Activated CD4-positive, alpha-beta memory T cell treated with anti-CD3 and anti-CD28 coated beads, Interleukin-2, amount 10 ng/mL, durations not matched to agents 7 days and 5 days (primary cell): ENCODE measurements around the gene MPDU1. TPM values are rescaled to one million over a fixed set of nuclear protein-coding genes. Genes with fewer than 3 reads are reported as not detected.

Experiments
- CTCF ChIA-PET: fragments of 350-600 bp; sonication (Branson Sonifier 250); formaldehyde crosslinking; loops from one replicate; lab custom pipeline; 2021; ENCODE audit warnings: antibody characterized with exemption, inconsistent platforms; lab: Charles Lee
- POLR2A ChIA-PET: fragments of 350-600 bp; sonication (Branson Sonifier 250); formaldehyde crosslinking; loops from one replicate; lab custom pipeline; 2021; ENCODE audit warnings: antibody characterized with exemption; lab: Charles Lee
- DNase-seq: peaks from one replicate; pipeline ENCODE4 v3.0.0-alpha.2; 2020
- H3K27ac Mint-ChIP-seq: one replicate; pipeline ENCODE4 v1.8.0; 2021; ENCODE audit warnings: mild to moderate bottlenecking, mixed read lengths
- H3K27me3 Mint-ChIP-seq: one replicate; pipeline ENCODE4 v1.8.0; 2021; ENCODE audit warnings: mixed read lengths
- H3K36me3 Mint-ChIP-seq: one replicate; pipeline ENCODE4 v1.8.0; 2021; ENCODE audit warnings: low read depth, mixed read lengths
- H3K4me1 Mint-ChIP-seq: one replicate; pipeline ENCODE4 v1.8.0; 2021; ENCODE audit warnings: mixed read lengths
- H3K4me3 Mint-ChIP-seq: one replicate; pipeline ENCODE4 v1.8.0; 2021; ENCODE audit warnings: mild to moderate bottlenecking, mixed read lengths
- H3K9me3 Mint-ChIP-seq: one replicate; pipeline ENCODE4 v1.8.0; 2021; ENCODE audit warnings: mixed read lengths
- total RNA-seq, 2 experiments: library from RNA; stranded (reverse); gene quantifications; one replicate each; pipeline ENCODE4 v1.2.3, GENCODE V29; 2021

The MPDU1 gene
- total RNA-seq, 2 experiments from 2014 or later = 54.1 to 58.6 TPM

- H3K27ac Mint-ChIP-seq = peak within 1 kb of the TSS; percentile 93
- ChIA-PET CTCF (interaction anchor here (0.8 to 6.2 kb wide), 35 partner anchors 9 to 516 kb away, joined by 3 to 207 read pairs (median 7); partner anchors contain the start of genes CD68, FXR2, GABARAP and MPDU1), POLR2A (interaction anchor here (1.0 to 4.5 kb wide), 24 partner anchors 9 to 280 kb away, joined by 3 to 80 read pairs (median 5); partner anchors contain the start of genes ACAP1, CD68, MPDU1 and POLR2A)
- H3K4me3 Mint-ChIP-seq = peak within 1 kb of the TSS; percentile 91
- no peaks in the 10 kb centered on the region for H3K27me3 Mint-ChIP-seq
- H3K9me3 Mint-ChIP-seq = no peaks in the 10 kb centered on the region
- peaks cover 48% of the 10 kb centered on the region for H3K4me1 Mint-ChIP-seq
- peak; percentile 91 for DNase-seq
- H3K36me3 Mint-ChIP-seq = peaks cover 39% of the 10 kb centered on the region
Measured at GRCh38 chr17:7561589-7562207, 22.0 kb upstream of the MPDU1 start, which contains the start of gene SENP3. Gene SENP3, plus strand, starts transcription at chr17:7561919. Its CDS starts 1,158 bp downstream, at chr17:7563077.

GRCh38 chr17:7562208-7562605, 21.4 kb upstream of the MPDU1 start:
- Mint-ChIP-seq H3K27me3 (no peaks in the 10 kb centered on the region), H3K27ac (peak overlapping the region; percentile 87), H3K4me3 (peak overlapping the region; percentile 81), H3K4me1 (peaks cover 47% of the 10 kb centered on the region), H3K9me3 (no peaks in the 10 kb centered on the region), H3K36me3 (peaks cover 42% of the 10 kb centered on the region)
- DNase-seq = no peak
- ChIA-PET CTCF (interaction anchor here (1.5 to 6.2 kb wide), 7 partner anchors 9 to 126 kb away, joined by 4 to 207 read pairs (median 20); partner anchors contain the start of genes MPDU1, TP53 and WRAP53), POLR2A (interaction anchor here (1.0 to 4.5 kb wide), 10 partner anchors 11 to 281 kb away, joined by 3 to 80 read pairs (median 22); partner anchors contain the start of genes ACAP1, MPDU1, POLR2A and SLC2A4)

GRCh38 chr17:7563115-7563869, 20.4 kb upstream of the MPDU1 start:
- peaks cover 46% of the 10 kb centered on the region for H3K4me1 Mint-ChIP-seq
- H3K4me3 Mint-ChIP-seq = peak overlapping the region; percentile 81
- CTCF ChIA-PET = no interaction called here
- H3K36me3 Mint-ChIP-seq = peaks cover 44% of the 10 kb centered on the region
- no peak for DNase-seq
- POLR2A ChIA-PET = interaction anchor here (0.6 to 4.5 kb wide), 4 partner anchors 9 to 124 kb away, joined by 3 to 80 read pairs (median 12); partner anchors contain the start of genes MPDU1, TP53 and WRAP53
- H3K27me3 Mint-ChIP-seq = no peaks in the 10 kb centered on the region
- no peaks in the 10 kb centered on the region for H3K9me3 Mint-ChIP-seq
- peak overlapping the region; percentile 87 for H3K27ac Mint-ChIP-seq

GRCh38 chr17:7569571-7569970, 14.1 kb upstream of the MPDU1 start:
- ChIA-PET POLR2A (interaction anchor here (1.1 to 9.3 kb wide), 6 partner anchors 7 to 118 kb away, joined by 3 to 169 read pairs (median 44); partner anchors contain the start of genes CD68, MPDU1, POLR2A and SENP3), CTCF (interaction anchor here (0.5 to 1.0 kb wide), 3 partner anchors 9 to 23 kb away, joined by 3 to 4 read pairs (median 3); no protein-coding TSS in a partner anchor)
- Mint-ChIP-seq H3K4me1 (peaks cover 34% of the 10 kb centered on the region), H3K4me3 (no peak overlapping the region), H3K27me3 (no peaks in the 10 kb centered on the region), H3K9me3 (no peaks in the 10 kb centered on the region), H3K36me3 (peaks cover 67% of the 10 kb centered on the region), H3K27ac (no peak overlapping the region)
- DNase-seq = no peak

GRCh38 chr17:7570351-7570750, 13.3 kb upstream of the MPDU1 start:
- Mint-ChIP-seq H3K4me1 (peaks cover 42% of the 10 kb centered on the region), H3K27me3 (no peaks in the 10 kb centered on the region), H3K36me3 (peaks cover 68% of the 10 kb centered on the region), H3K27ac (peak overlapping the region; percentile 37), H3K4me3 (no peak overlapping the region), H3K9me3 (no peaks in the 10 kb centered on the region)
- ChIA-PET POLR2A (interaction anchor here (0.5 to 9.3 kb wide), 9 partner anchors 8 to 117 kb away, joined by 3 to 169 read pairs (median 6); partner anchors contain the start of genes CD68, MPDU1, POLR2A and SENP3), CTCF (interaction anchor here (0.6 to 1.8 kb wide), 4 partner anchors 9 to 121 kb away, joined by 3 to 8 read pairs (median 4); partner anchors contain the start of genes SENP3 and TP53)
- no peak for DNase-seq

- POLR2A ChIA-PET = interaction anchor here (0.8 to 9.3 kb wide), 14 partner anchors 10 to 258 kb away, joined by 3 to 169 read pairs (median 4); partner anchors contain the start of genes CD68, CHRNB1, MPDU1 and POLR2A
- Mint-ChIP-seq H3K27me3 (no peaks in the 10 kb centered on the region), H3K27ac (peak overlapping the region; percentile 99), H3K9me3 (no peaks in the 10 kb centered on the region), H3K4me3 (peak overlapping the region; percentile 93), H3K4me1 (peaks cover 61% of the 10 kb centered on the region), H3K36me3 (peaks cover 77% of the 10 kb centered on the region)
- no peak for DNase-seq
- CTCF ChIA-PET = interaction anchor here (1.2 to 1.8 kb wide), 4 partner anchors 12 to 217 kb away, joined by 3 to 8 read pairs (median 4); partner anchors contain the start of gene TP53
Measured at GRCh38 chr17:7572338-7572587, 11.4 kb upstream of the MPDU1 start.

- DNase-seq = peak; percentile 100
- ChIA-PET CTCF (interaction anchor here (1.3 to 3.1 kb wide), 4 partner anchors 12 to 217 kb away, joined by 3 to 21 read pairs (median 8); partner anchors contain the start of genes SENP3, TP53 and WRAP53), POLR2A (interaction anchor here (0.7 to 9.3 kb wide), 23 partner anchors 11 to 561 kb away, joined by 3 to 169 read pairs (median 4); partner anchors contain the start of genes ACAP1, CD68, CHRNB1 and MPDU1)
- Mint-ChIP-seq H3K27ac (peak overlapping the region; percentile 99), H3K9me3 (no peaks in the 10 kb centered on the region), H3K27me3 (no peaks in the 10 kb centered on the region), H3K4me3 (peak overlapping the region; percentile 93), H3K4me1 (peaks cover 63% of the 10 kb centered on the region), H3K36me3 (peaks cover 78% of the 10 kb centered on the region)
Measured at GRCh38 chr17:7572588-7573323, 10.9 kb upstream of the MPDU1 start.

- peaks cover 84% of the 10 kb centered on the region for H3K36me3 Mint-ChIP-seq
- DNase-seq = peak; percentile 94
- H3K4me3 Mint-ChIP-seq = peak overlapping the region; percentile 93
- no peaks in the 10 kb centered on the region for H3K27me3 Mint-ChIP-seq
- H3K27ac Mint-ChIP-seq = peak overlapping the region; percentile 99
- H3K4me1 Mint-ChIP-seq = peaks cover 70% of the 10 kb centered on the region
- ChIA-PET CTCF (interaction anchor here (1.3 to 3.1 kb wide), 5 partner anchors 11 to 137 kb away, joined by 3 to 21 read pairs (median 12); partner anchors contain the start of genes MPDU1, SENP3, SOX15 and TP53), POLR2A (interaction anchor here (0.6 to 9.3 kb wide), 25 partner anchors 8 to 562 kb away, joined by 3 to 169 read pairs (median 4); partner anchors contain the start of genes ACAP1, CD68, MPDU1 and PHF23)
- H3K9me3 Mint-ChIP-seq = no peaks in the 10 kb centered on the region
Measured at GRCh38 chr17:7573324-7574080, 10.2 kb upstream of the MPDU1 start.

GRCh38 chr17:7574176-7574953, 9.3 kb upstream of the MPDU1 start:
- Mint-ChIP-seq H3K27ac (peak overlapping the region; percentile 99), H3K4me3 (peak overlapping the region; percentile 93), H3K27me3 (no peaks in the 10 kb centered on the region), H3K36me3 (peaks cover 91% of the 10 kb centered on the region), H3K9me3 (no peaks in the 10 kb centered on the region), H3K4me1 (peaks cover 79% of the 10 kb centered on the region)
- CTCF ChIA-PET = interaction anchor here (1.3 to 3.1 kb wide), 5 partner anchors 10 to 137 kb away, joined by 3 to 21 read pairs (median 12); partner anchors contain the start of genes MPDU1, SENP3, SOX15 and TP53
- no peak for DNase-seq
- POLR2A ChIA-PET = interaction anchor here (0.6 to 9.3 kb wide), 21 partner anchors 9 to 562 kb away, joined by 3 to 169 read pairs (median 4); partner anchors contain the start of genes ACAP1, CD68, MPDU1 and PHF23

- ChIA-PET POLR2A (interaction anchor here (1.1 to 9.3 kb wide), 7 partner anchors 8 to 112 kb away, joined by 3 to 169 read pairs (median 38); partner anchors contain the start of genes CD68, MPDU1, POLR2A and SENP3), CTCF (interaction anchor here (1.3 to 3.1 kb wide), 4 partner anchors 9 to 112 kb away, joined by 3 to 21 read pairs (median 11); partner anchors contain the start of genes MPDU1, SENP3, SOX15 and TP53)
- H3K27ac Mint-ChIP-seq = peak overlapping the region; percentile 99
- H3K27me3 Mint-ChIP-seq = no peaks in the 10 kb centered on the region
- H3K36me3 Mint-ChIP-seq = peaks cover 89% of the 10 kb centered on the region
- H3K9me3 Mint-ChIP-seq = no peaks in the 10 kb centered on the region
- H3K4me3 Mint-ChIP-seq = peak overlapping the region; percentile 93
- H3K4me1 Mint-ChIP-seq = peaks cover 83% of the 10 kb centered on the region
- no peak for DNase-seq
Measured at GRCh38 chr17:7575481-7575883, 8.2 kb upstream of the MPDU1 start.
